ENCODE data around the gene IFFO2. TPM values are rescaled to one million over a fixed set of nuclear protein-coding genes. Genes with fewer than 3 reads are reported as not detected.

Gene IFFO2
- total and polyA plus RNA-seq, 4 donors: 0.88 to 7.4 (median 3.0) TPM

DNA sequence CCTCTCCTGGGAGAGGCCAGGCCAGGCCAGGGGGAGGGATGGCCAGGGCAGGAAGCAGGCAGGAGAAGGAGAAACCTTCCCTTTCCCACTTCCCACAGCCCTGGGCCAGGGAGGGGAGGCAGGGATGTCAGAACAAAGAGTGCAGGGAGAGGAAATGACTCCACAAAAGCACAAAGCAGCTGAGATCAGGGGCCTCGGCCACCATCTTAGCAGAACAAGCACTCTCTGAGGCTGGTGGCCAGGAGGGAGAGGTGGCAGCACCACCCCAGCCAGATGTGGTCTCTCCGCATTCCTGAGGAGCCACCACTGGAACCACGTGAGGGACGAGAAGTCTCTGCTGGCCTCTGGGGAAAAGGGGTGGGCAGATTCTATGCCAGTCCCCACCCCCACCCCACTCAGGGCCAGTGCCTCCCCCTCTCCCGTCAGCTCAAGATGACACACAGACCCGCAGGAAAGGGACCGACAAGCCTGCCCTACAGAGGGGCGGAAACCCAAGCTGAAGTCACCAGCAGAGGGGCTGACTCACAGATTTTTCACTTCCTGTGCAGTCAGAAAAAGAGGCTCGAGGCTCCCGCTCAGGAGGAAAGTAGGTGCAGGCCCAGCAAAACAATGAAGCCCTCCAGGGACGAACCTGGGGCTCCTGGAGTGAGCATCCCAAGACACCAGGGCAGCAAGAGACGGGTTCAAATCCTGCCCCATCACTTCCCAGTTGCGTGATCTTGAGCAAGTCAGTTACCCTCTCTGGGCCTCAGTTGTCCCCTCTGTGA is 30.0 kb downstream of the IFFO2 start:
- no peak overlapping the region for H3K4me3 ChIP-seq (ENCODE audit: low read depth in 1 of 3, low read length in 3 of 3)
- no peaks in the 10 kb centered on the region for H3K9me3 ChIP-seq (ENCODE audit: control insufficient read depth in 4 of 4, low read length in 3 of 4)
- no peaks in the 10 kb centered on the region for H3K27me3 ChIP-seq (ENCODE audit: control insufficient read depth in 4 of 4, insufficient read depth in 4 of 4, low read length in 3 of 4)
- peaks cover 10 to 32% (median 18%) of the 10 kb centered on the region in 4 donors for H3K4me1 ChIP-seq (ENCODE audit: control insufficient read depth in 4 of 4, insufficient read depth in 4 of 4, low read length in 3 of 4)
- 68% methylated on average over 13 of the region's 13 CpGs for WGBS
- no peaks in the 10 kb centered on the region for H3K36me3 ChIP-seq (ENCODE audit: control insufficient read depth in 4 of 4, insufficient read depth in 3 of 4, low read depth in 1 of 4, low read length in 3 of 4)
- DNase-seq (ENCODE audit: low spot score): no peak
- H3K9ac ChIP-seq (ENCODE audit: low read depth in 1 of 2, low read length in 2 of 2): peak overlapping the region in 1 of 2 donors; percentile 21
- TF ChIP-seq SP1 (IDR thresholded peaks at IDR 0.05) (peak; percentile 6), EGR1 (IDR thresholded peaks at IDR 0.05; ENCODE audit: low read depth in 2 of 2) (no peak), RAD21 (IDR thresholded peaks at IDR 0.05) (peak in 1 of 2 donors; percentile 8), MAX (IDR thresholded peaks at IDR 0.05) (no peak), CTCF (IDR thresholded peaks at IDR 0.05; ENCODE audit: low read depth, low read length, missing input control) (peak; percentile 10), ZBTB33 (IDR thresholded peaks at IDR 0.05) (no peak), HNF4A (conservative IDR thresholded peaks at IDR 0.05) (no peak), FOXA1 (IDR thresholded peaks at IDR 0.05) (no peak)
- H3K27ac ChIP-seq (ENCODE audit: low read depth in 1 of 2, low read length in 2 of 2): peak overlapping the region; percentile 50 to 78

- no peaks in the 10 kb centered on the region for H3K9me3 ChIP-seq (ENCODE audit: control insufficient read depth in 4 of 4, low read length in 3 of 4)
- H3K27me3 ChIP-seq (ENCODE audit: control insufficient read depth in 4 of 4, insufficient read depth in 4 of 4, low read length in 3 of 4): no peaks in the 10 kb centered on the region
- no peak overlapping the region for H3K27ac ChIP-seq (ENCODE audit: low read depth in 1 of 2, low read length in 2 of 2)
- WGBS: 93% methylated on average over 9 of the region's 9 CpGs
- TF ChIP-seq NR2F2 (IDR thresholded peaks at IDR 0.05): no peak
- TF ChIP-seq YY1 (IDR thresholded peaks at IDR 0.05): no peak
- peaks cover 10 to 32% (median 18%) of the 10 kb centered on the region in 4 donors for H3K4me1 ChIP-seq (ENCODE audit: control insufficient read depth in 4 of 4, insufficient read depth in 4 of 4, low read length in 3 of 4)
- no peak for DNase-seq (ENCODE audit: low spot score)
- H3K4me3 ChIP-seq (ENCODE audit: low read depth in 1 of 3, low read length in 3 of 3): no peak overlapping the region
- H3K36me3 ChIP-seq (ENCODE audit: control insufficient read depth in 4 of 4, insufficient read depth in 3 of 4, low read depth in 1 of 4, low read length in 3 of 4): peaks cover 0 to 6% (median 2%) of the 10 kb centered on the region in 4 donors
- H3K9ac ChIP-seq (ENCODE audit: low read depth in 1 of 2, low read length in 2 of 2): no peak overlapping the region
Observed at GRCh38 chr1:18925279-18925678, 31.2 kb downstream of the IFFO2 start.

DNA sequence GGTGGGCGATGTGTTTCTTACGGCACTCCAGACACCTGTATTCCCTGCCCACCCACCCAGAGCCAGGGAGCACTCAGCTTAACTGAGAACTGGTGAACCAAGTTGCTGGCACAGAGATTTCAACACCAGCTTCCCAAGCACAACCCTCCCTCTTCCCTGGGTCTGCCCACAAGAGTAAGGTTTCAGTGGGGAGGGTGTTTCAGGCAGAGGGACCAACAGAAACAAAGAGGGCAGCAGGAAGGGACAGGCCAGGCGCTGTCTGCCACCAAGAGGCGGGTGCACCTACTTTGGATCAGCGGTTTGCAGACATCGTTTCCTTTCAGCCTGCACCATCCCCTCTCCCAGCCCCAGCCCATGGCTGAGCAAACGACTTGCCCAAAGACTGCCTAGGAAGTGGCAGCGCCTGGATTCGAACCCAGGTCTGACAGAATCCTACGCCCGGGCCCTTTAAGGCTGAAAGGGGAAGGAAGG is 32.2 kb downstream of the IFFO2 start:
- H3K36me3 ChIP-seq (ENCODE audit: control insufficient read depth in 4 of 4, insufficient read depth in 3 of 4, low read depth in 1 of 4, low read length in 3 of 4): peaks cover 0 to 7% (median 3%) of the 10 kb centered on the region in 4 donors
- no peak overlapping the region for H3K27ac ChIP-seq (ENCODE audit: low read depth in 1 of 2, low read length in 2 of 2)
- H3K9ac ChIP-seq (ENCODE audit: low read depth in 1 of 2, low read length in 2 of 2): no peak overlapping the region
- peaks cover 10 to 32% (median 18%) of the 10 kb centered on the region in 4 donors for H3K4me1 ChIP-seq (ENCODE audit: control insufficient read depth in 4 of 4, insufficient read depth in 4 of 4, low read length in 3 of 4)
- 74% methylated on average over 11 of the region's 11 CpGs for WGBS
- H3K27me3 ChIP-seq (ENCODE audit: control insufficient read depth in 4 of 4, insufficient read depth in 4 of 4, low read length in 3 of 4): no peaks in the 10 kb centered on the region
- no peak for DNase-seq (ENCODE audit: low spot score)
- H3K9me3 ChIP-seq (ENCODE audit: control insufficient read depth in 4 of 4, low read length in 3 of 4): no peaks in the 10 kb centered on the region
- no peak overlapping the region for H3K4me3 ChIP-seq (ENCODE audit: low read depth in 1 of 3, low read length in 3 of 3)
- no peak for TF ChIP-seq FOXA2 (IDR thresholded peaks at IDR 0.05)
- no peak for TF ChIP-seq GABPA (IDR thresholded peaks at IDR 0.05 in 1 of 2, conservative IDR thresholded peaks at IDR 0.05 in 1 of 2)
- no peak for TF ChIP-seq NR2F2 (IDR thresholded peaks at IDR 0.05)
- no peak for TF ChIP-seq JUND (IDR thresholded peaks at IDR 0.05)
- TF ChIP-seq YY1 (IDR thresholded peaks at IDR 0.05): no peak
- TF ChIP-seq SP1 (IDR thresholded peaks at IDR 0.05): no peak
- TF ChIP-seq TAF1 (conservative IDR thresholded peaks at IDR 0.05): no peak
- TF ChIP-seq MAX (IDR thresholded peaks at IDR 0.05): no peak
- TF ChIP-seq, protein P1, sequence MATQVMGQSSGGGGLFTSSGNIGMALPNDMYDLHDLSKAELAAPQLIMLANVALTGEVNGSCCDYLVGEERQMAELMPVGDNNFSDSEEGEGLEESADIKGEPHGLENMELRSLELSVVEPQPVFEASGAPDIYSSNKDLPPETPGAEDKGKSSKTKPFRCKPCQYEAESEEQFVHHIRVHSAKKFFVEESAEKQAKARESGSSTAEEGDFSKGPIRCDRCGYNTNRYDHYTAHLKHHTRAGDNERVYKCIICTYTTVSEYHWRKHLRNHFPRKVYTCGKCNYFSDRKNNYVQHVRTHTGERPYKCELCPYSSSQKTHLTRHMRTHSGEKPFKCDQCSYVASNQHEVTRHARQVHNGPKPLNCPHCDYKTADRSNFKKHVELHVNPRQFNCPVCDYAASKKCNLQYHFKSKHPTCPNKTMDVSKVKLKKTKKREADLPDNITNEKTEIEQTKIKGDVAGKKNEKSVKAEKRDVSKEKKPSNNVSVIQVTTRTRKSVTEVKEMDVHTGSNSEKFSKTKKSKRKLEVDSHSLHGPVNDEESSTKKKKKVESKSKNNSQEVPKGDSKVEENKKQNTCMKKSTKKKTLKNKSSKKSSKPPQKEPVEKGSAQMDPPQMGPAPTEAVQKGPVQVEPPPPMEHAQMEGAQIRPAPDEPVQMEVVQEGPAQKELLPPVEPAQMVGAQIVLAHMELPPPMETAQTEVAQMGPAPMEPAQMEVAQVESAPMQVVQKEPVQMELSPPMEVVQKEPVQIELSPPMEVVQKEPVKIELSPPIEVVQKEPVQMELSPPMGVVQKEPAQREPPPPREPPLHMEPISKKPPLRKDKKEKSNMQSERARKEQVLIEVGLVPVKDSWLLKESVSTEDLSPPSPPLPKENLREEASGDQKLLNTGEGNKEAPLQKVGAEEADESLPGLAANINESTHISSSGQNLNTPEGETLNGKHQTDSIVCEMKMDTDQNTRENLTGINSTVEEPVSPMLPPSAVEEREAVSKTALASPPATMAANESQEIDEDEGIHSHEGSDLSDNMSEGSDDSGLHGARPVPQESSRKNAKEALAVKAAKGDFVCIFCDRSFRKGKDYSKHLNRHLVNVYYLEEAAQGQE (IDR thresholded peaks at IDR 0.05): no peak
- TF ChIP-seq EGR1 (IDR thresholded peaks at IDR 0.05; ENCODE audit: low read depth in 2 of 2): no peak
- no peak for TF ChIP-seq HNF4G (IDR thresholded peaks at IDR 0.05)
- TF ChIP-seq HNF4A (conservative IDR thresholded peaks at IDR 0.05): no peak
- no peak for TF ChIP-seq FOXA1 (IDR thresholded peaks at IDR 0.05)
- no peak for TF ChIP-seq CTCF (IDR thresholded peaks at IDR 0.05; ENCODE audit: low read depth, low read length, missing input control)

Measured in liver (tissue), 9 donors.